ENCODE measurements around the gene UNC5A.

DNA sequence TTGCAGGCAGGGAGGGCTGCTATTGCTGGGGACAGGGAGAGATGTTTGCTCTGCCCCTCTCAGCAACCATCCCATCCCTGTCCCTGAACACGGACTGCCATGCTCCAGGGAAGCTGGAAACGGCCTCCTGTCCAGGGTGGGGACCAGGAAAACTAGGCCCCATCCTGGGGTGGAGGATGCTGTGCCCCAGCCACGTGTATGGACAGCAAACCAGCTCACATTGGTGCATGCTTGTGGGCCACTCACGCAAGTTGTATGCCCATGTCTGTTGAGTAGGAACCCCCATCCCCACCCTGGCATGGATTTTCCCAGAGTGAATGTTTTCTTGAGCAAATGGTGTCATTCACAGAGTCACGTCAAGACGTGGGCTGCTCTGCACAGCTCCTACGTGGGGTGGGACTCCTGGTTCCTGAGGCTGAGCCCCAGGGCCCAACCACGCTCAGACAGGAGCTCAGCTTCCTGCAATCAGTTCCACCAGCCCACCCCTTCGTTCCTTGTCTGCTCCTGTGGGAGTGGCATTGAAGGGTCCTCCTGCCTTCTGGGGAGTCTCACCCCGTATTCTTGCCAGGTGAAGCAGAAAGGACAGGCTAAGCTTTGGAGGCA lies 4.6 kb downstream of the UNC5A start:
- TF ChIP-seq, protein P1, sequence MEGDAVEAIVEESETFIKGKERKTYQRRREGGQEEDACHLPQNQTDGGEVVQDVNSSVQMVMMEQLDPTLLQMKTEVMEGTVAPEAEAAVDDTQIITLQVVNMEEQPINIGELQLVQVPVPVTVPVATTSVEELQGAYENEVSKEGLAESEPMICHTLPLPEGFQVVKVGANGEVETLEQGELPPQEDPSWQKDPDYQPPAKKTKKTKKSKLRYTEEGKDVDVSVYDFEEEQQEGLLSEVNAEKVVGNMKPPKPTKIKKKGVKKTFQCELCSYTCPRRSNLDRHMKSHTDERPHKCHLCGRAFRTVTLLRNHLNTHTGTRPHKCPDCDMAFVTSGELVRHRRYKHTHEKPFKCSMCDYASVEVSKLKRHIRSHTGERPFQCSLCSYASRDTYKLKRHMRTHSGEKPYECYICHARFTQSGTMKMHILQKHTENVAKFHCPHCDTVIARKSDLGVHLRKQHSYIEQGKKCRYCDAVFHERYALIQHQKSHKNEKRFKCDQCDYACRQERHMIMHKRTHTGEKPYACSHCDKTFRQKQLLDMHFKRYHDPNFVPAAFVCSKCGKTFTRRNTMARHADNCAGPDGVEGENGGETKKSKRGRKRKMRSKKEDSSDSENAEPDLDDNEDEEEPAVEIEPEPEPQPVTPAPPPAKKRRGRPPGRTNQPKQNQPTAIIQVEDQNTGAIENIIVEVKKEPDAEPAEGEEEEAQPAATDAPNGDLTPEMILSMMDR (IDR thresholded peaks at IDR 0.05) = no peak
- TF ChIP-seq POLR2A (IDR thresholded peaks at IDR 0.05) = no peak

All from testis (tissue), 2 donors.